ENCODE measurements around the gene VPS26B. TPM values are rescaled to one million over a fixed set of nuclear protein-coding genes. Genes with fewer than 3 reads are reported as not detected.
A peak's percentile ranks its signal among the peaks of the same experiment; 100 is the strongest.

The VPS26B gene
- total and polyA plus RNA-seq, 9 donors: 21.0 to 35.4 (median 30.0) TPM

GRCh38 chr11:134267461-134267860 is 43.0 kb downstream of the VPS26B start:
- H3K4me3 ChIP-seq (ENCODE audit: low read length): no peak overlapping the region
- peaks cover 16% of the 10 kb centered on the region for H3K36me3 ChIP-seq (ENCODE audit: control insufficient read depth, insufficient read depth, low read length)
- H3K4me1 ChIP-seq (ENCODE audit: control insufficient read depth, insufficient read depth, low read length): no peaks in the 10 kb centered on the region
- H3K27me3 ChIP-seq (ENCODE audit: control insufficient read depth, insufficient read depth, low read length): peaks cover 20% of the 10 kb centered on the region
- H3K27ac ChIP-seq (ENCODE audit: low read length): no peak overlapping the region
- DNase-seq: no peak
- 81% methylated on average over 3 of the region's 5 CpGs for WGBS (ENCODE audit: insufficient coverage)
- H3K9me3 ChIP-seq (replicated peaks; ENCODE audit: control insufficient read depth, low read depth, low read length): no peaks in the 10 kb centered on the region

GRCh38 chr11:134267966-134268365 is 43.5 kb downstream of the VPS26B start:
- H3K4me1 ChIP-seq (ENCODE audit: control insufficient read depth, insufficient read depth, low read length): no peaks in the 10 kb centered on the region
- 75% methylated on average over 11 of the region's 11 CpGs for WGBS (ENCODE audit: insufficient coverage)
- DNase-seq: no peak
- no peak overlapping the region for H3K4me3 ChIP-seq (ENCODE audit: low read length)
- no peaks in the 10 kb centered on the region for H3K9me3 ChIP-seq (replicated peaks; ENCODE audit: control insufficient read depth, low read depth, low read length)
- no peak overlapping the region for H3K27ac ChIP-seq (ENCODE audit: low read length)
- H3K27me3 ChIP-seq (ENCODE audit: control insufficient read depth, insufficient read depth, low read length): peaks cover 25% of the 10 kb centered on the region
- H3K36me3 ChIP-seq (ENCODE audit: control insufficient read depth, insufficient read depth, low read length): peaks cover 11% of the 10 kb centered on the region

GRCh38 chr11:134270250-134270714 is 45.8 kb downstream of the VPS26B start:
- no peaks in the 10 kb centered on the region for H3K4me1 ChIP-seq (ENCODE audit: control insufficient read depth, insufficient read depth, low read length)
- no peaks in the 10 kb centered on the region for H3K9me3 ChIP-seq (replicated peaks; ENCODE audit: control insufficient read depth, low read depth, low read length)
- no peak for DNase-seq
- no peak overlapping the region for H3K4me3 ChIP-seq (ENCODE audit: low read length)
- H3K27ac ChIP-seq (ENCODE audit: low read length): no peak overlapping the region
- H3K36me3 ChIP-seq (ENCODE audit: control insufficient read depth, insufficient read depth, low read length): no peaks in the 10 kb centered on the region
- 44% methylated on average over 5 of the region's 5 CpGs for WGBS (ENCODE audit: insufficient coverage)
- peaks cover 38% of the 10 kb centered on the region for H3K27me3 ChIP-seq (ENCODE audit: control insufficient read depth, insufficient read depth, low read length)

GRCh38 chr11:134271978-134272377 is 47.5 kb downstream of the VPS26B start:
- no peaks in the 10 kb centered on the region for H3K9me3 ChIP-seq (replicated peaks; ENCODE audit: control insufficient read depth, low read depth, low read length)

GRCh38 chr11:134272381-134273316 is 48.2 kb downstream of the VPS26B start:
- Histone ChIP-seq H3K27me3 (ENCODE audit: control insufficient read depth, insufficient read depth, low read length) (peaks cover 62% of the 10 kb centered on the region), H3K36me3 (ENCODE audit: control insufficient read depth, insufficient read depth, low read length) (no peaks in the 10 kb centered on the region), H3K4me3 (ENCODE audit: low read length) (no peak overlapping the region), H3K9me3 (replicated peaks; ENCODE audit: control insufficient read depth, low read depth, low read length) (no peaks in the 10 kb centered on the region), H3K4me1 (ENCODE audit: control insufficient read depth, insufficient read depth, low read length) (peaks cover 15% of the 10 kb centered on the region), H3K27ac (ENCODE audit: low read length) (no peak overlapping the region)
- peak; percentile 32 for DNase-seq
- WGBS (ENCODE audit: insufficient coverage): 14% methylated on average over 14 of the region's 18 CpGs

More at GRCh38 chr11:134271978-134272377, 47.5 kb downstream of the VPS26B start:
- no CpG with 5 or more reads among the region's 4 CpGs for WGBS (ENCODE audit: insufficient coverage)
- no peak overlapping the region for H3K4me3 ChIP-seq (ENCODE audit: low read length)
- H3K27ac ChIP-seq (ENCODE audit: low read length): no peak overlapping the region
- H3K36me3 ChIP-seq (ENCODE audit: control insufficient read depth, insufficient read depth, low read length): no peaks in the 10 kb centered on the region
- peaks cover 11% of the 10 kb centered on the region for H3K4me1 ChIP-seq (ENCODE audit: control insufficient read depth, insufficient read depth, low read length)
- DNase-seq: no peak
- peaks cover 55% of the 10 kb centered on the region for H3K27me3 ChIP-seq (ENCODE audit: control insufficient read depth, insufficient read depth, low read length)

- WGBS (ENCODE audit: insufficient coverage): no CpG with 5 or more reads among the region's 3 CpGs
- no peak for DNase-seq
- Histone ChIP-seq H3K27ac (ENCODE audit: low read length) (no peak overlapping the region), H3K4me1 (ENCODE audit: control insufficient read depth, insufficient read depth, low read length) (peaks cover 15% of the 10 kb centered on the region), H3K27me3 (ENCODE audit: control insufficient read depth, insufficient read depth, low read length) (peaks cover 68% of the 10 kb centered on the region), H3K9me3 (replicated peaks; ENCODE audit: control insufficient read depth, low read depth, low read length) (no peaks in the 10 kb centered on the region), H3K4me3 (ENCODE audit: low read length) (no peak overlapping the region), H3K36me3 (ENCODE audit: control insufficient read depth, insufficient read depth, low read length) (no peaks in the 10 kb centered on the region)
These were observed 48.8 kb downstream of the VPS26B start for GRCh38 chr11:134273317-134273712.

- no peak for DNase-seq
- WGBS (ENCODE audit: insufficient coverage): no CpG with 5 or more reads among the region's 5 CpGs
- Histone ChIP-seq H3K27ac (ENCODE audit: low read length) (no peak overlapping the region), H3K36me3 (ENCODE audit: control insufficient read depth, insufficient read depth, low read length) (no peaks in the 10 kb centered on the region), H3K27me3 (ENCODE audit: control insufficient read depth, insufficient read depth, low read length) (peaks cover 71% of the 10 kb centered on the region), H3K9me3 (replicated peaks; ENCODE audit: control insufficient read depth, low read depth, low read length) (no peaks in the 10 kb centered on the region), H3K4me1 (ENCODE audit: control insufficient read depth, insufficient read depth, low read length) (peaks cover 15% of the 10 kb centered on the region), H3K4me3 (ENCODE audit: low read length) (no peak overlapping the region)
These were observed 50.7 kb downstream of the VPS26B start for GRCh38 chr11:134275188-134275533.

- Histone ChIP-seq H3K27me3 (ENCODE audit: control insufficient read depth, insufficient read depth, low read length) (peaks cover 67% of the 10 kb centered on the region), H3K4me3 (ENCODE audit: low read length) (peak within 1 kb of the TSS; percentile 8), H3K9me3 (replicated peaks; ENCODE audit: control insufficient read depth, low read depth, low read length) (no peaks in the 10 kb centered on the region), H3K4me1 (ENCODE audit: control insufficient read depth, insufficient read depth, low read length) (peaks cover 15% of the 10 kb centered on the region), H3K36me3 (ENCODE audit: control insufficient read depth, insufficient read depth, low read length) (no peaks in the 10 kb centered on the region), H3K27ac (ENCODE audit: low read length) (no peak within 1 kb of the TSS)
- 2% methylated on average over 68 of the region's 68 CpGs for WGBS (ENCODE audit: insufficient coverage)
- DNase-seq: no peak
These were observed 51.3 kb downstream of the VPS26B start, which contains the start of gene GLB1L3 for GRCh38 chr11:134275534-134276395. GLB1L3 (plus strand) TSS chr11:134276379; CDS start chr11:134276741, 362 bp downstream.

- Histone ChIP-seq H3K27me3 (ENCODE audit: control insufficient read depth, insufficient read depth, low read length) (peaks cover 64% of the 10 kb centered on the region), H3K36me3 (ENCODE audit: control insufficient read depth, insufficient read depth, low read length) (no peaks in the 10 kb centered on the region), H3K4me1 (ENCODE audit: control insufficient read depth, insufficient read depth, low read length) (peaks cover 15% of the 10 kb centered on the region), H3K4me3 (ENCODE audit: low read length) (peak overlapping the region; percentile 8), H3K9me3 (replicated peaks; ENCODE audit: control insufficient read depth, low read depth, low read length) (no peaks in the 10 kb centered on the region), H3K27ac (ENCODE audit: low read length) (no peak overlapping the region)
- no peak for DNase-seq
- WGBS (ENCODE audit: insufficient coverage): under 1% methylated on average over 88 of the region's 88 CpGs
These were observed 52.1 kb downstream of the VPS26B start for GRCh38 chr11:134276396-134277182.
